OCI-LY1 (cell line): ENCODE results near the gene WAS.
"Not testable (repeated sequence)": the region's sequence is repeated elsewhere in the genome, so short reads cannot be mapped to it uniquely, and the experiment has no call there.

Experiments
- H2AFZ ChIP-seq: fragments of 200-600 bp; sonication (generic), shearing (Covaris generic); 2 replicates; pipeline ENCODE4 v1.6.0; 2014; ENCODE audit warnings: antibody characterized with exemption, mild to moderate bottlenecking, low read length
- H3F3A ChIP-seq: fragments of 200-600 bp; sonication (generic), shearing (Covaris generic); 2 replicates; pipeline ENCODE4 v1.6.0; 2014; ENCODE audit warnings: mild to moderate bottlenecking, antibody characterized with exemption, low read length, moderate library complexity; ENCODE audit not compliant: insufficient read depth
- H3K27ac ChIP-seq: fragments of 200-600 bp; sonication (generic); 2 replicates; pipeline ENCODE4 v1.5.1; 2014; ENCODE audit warnings: low read length, mixed run types, mild to moderate bottlenecking, low read depth; ENCODE audit not compliant: poor library complexity, severe bottlenecking
- H3K27me3 ChIP-seq: fragments of 200-600 bp; sonication (generic); 2 replicates; pipeline ENCODE4 v1.6.0; 2014; ENCODE audit warnings: antibody characterized with exemption, mild to moderate bottlenecking, low read length, moderate library complexity; ENCODE audit not compliant: insufficient read depth
- H3K36me3 ChIP-seq: fragments of 200-600 bp; sonication (generic); 2 replicates; pipeline ENCODE4 v1.6.1; 2014; ENCODE audit warnings: mild to moderate bottlenecking, antibody characterized with exemption, low read length, moderate library complexity, mixed read lengths; ENCODE audit not compliant: insufficient read depth
- H3K4me1 ChIP-seq: fragments of 200-600 bp; sonication (generic); 2 replicates; pipeline ENCODE4 v1.5.1; 2014; ENCODE audit warnings: mild to moderate bottlenecking, low read length, moderate library complexity; ENCODE audit not compliant: insufficient read depth, severe bottlenecking
- H3K4me2 ChIP-seq: fragments of 200-600 bp; sonication (generic), shearing (Covaris generic); 2 replicates; pipeline ENCODE4 v1.6.1; 2014; ENCODE audit warnings: low read length
- H3K4me3 ChIP-seq: fragments of 200-600 bp; sonication (generic); 2 replicates; pipeline ENCODE4 v1.5.1; 2014; ENCODE audit warnings: low read length, low read depth, mild to moderate bottlenecking, mixed read lengths; ENCODE audit not compliant: poor library complexity, severe bottlenecking
- H3K79me2 ChIP-seq: fragments of 200-600 bp; shearing (Covaris generic); 2 replicates; pipeline ENCODE4 v1.6.1; 2016; ENCODE audit warnings: mixed run types, low read length, mixed read lengths; ENCODE audit not compliant: insufficient read depth
- H3K9ac ChIP-seq: fragments of 200-600 bp; sonication (generic), shearing (Covaris generic); 2 replicates; pipeline ENCODE4 v1.6.1; 2014; ENCODE audit warnings: mild to moderate bottlenecking, low read length, mixed read lengths
- H3K9me2 ChIP-seq: fragments of 200-600 bp; sonication (generic), shearing (Covaris generic); 2 replicates; pipeline ENCODE4 v1.6.1; 2014; ENCODE audit warnings: low read depth, mild to moderate bottlenecking, low read length, mixed read lengths
- H3K9me3 ChIP-seq: fragments of 200-600 bp; shearing (Covaris generic); 2 replicates; pipeline ENCODE4 v1.6.1; 2014; ENCODE audit warnings: low read length, mixed read lengths
- H4K20me1 ChIP-seq: fragments of 200-600 bp; sonication (generic), shearing (Covaris generic); 2 replicates; pipeline ENCODE4 v1.6.0; 2016; ENCODE audit warnings: mild to moderate bottlenecking, low read length; ENCODE audit not compliant: insufficient read depth
- CTCF ChIP-seq: fragments of 200-600 bp; sonication (generic), shearing (Covaris generic); IDR thresholded peaks from 2 replicates; pipeline ENCODE4 v1.5.1; 2017; ENCODE audit warnings: mild to moderate bottlenecking, antibody characterized with exemption, low read length, moderate library complexity, mixed read lengths
- EZH2 ChIP-seq: fragments of 200-600 bp; sonication (generic), shearing (Covaris generic); IDR thresholded peaks from 2 replicates; pipeline ENCODE4 v1.8.0; 2017; ENCODE audit warnings: borderline replicate concordance, mixed run types, mild to moderate bottlenecking, antibody characterized with exemption, low read length, moderate library complexity, mixed read lengths

WAS gene

DNA sequence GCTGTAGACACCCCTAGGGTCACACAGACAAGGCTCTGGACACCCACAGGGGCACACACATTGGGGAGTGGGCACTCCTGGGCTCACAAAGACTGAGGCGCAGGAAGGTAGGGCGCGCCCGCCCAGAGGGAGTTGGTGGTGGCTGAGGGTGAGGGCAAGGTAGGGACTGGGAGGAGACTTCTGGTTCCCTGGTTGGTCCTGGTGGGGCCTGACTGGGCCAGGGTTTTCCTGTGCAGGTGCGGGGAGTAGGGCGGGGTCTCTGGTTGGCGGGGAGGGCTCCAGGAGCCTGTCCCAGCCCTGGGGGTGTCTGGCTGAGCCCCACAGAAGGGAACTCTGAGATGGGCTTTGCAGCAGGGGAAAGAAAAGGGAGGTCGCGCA is 6.7 kb upstream of the WAS start:
- Histone ChIP-seq H3K27ac (peak overlapping the region; percentile 86), H2AFZ (no peak overlapping the region), H3K9me2 (no peaks in the 10 kb centered on the region), H4K20me1 (no peaks in the 10 kb centered on the region), H3K4me3 (peak overlapping the region; percentile 99), H3K9ac (peak overlapping the region; percentile 99), H3K4me2 (peak overlapping the region; percentile 95), H3K36me3 (no peaks in the 10 kb centered on the region), H3K27me3 (no peaks in the 10 kb centered on the region), H3K4me1 (peaks cover 25% of the 10 kb centered on the region), H3K9me3 (no peaks in the 10 kb centered on the region), H3F3A (no peaks in the 10 kb centered on the region), H3K79me2 (no peaks in the 10 kb centered on the region)
- TF ChIP-seq CTCF (no peak), EZH2 (no peak)

DNA sequence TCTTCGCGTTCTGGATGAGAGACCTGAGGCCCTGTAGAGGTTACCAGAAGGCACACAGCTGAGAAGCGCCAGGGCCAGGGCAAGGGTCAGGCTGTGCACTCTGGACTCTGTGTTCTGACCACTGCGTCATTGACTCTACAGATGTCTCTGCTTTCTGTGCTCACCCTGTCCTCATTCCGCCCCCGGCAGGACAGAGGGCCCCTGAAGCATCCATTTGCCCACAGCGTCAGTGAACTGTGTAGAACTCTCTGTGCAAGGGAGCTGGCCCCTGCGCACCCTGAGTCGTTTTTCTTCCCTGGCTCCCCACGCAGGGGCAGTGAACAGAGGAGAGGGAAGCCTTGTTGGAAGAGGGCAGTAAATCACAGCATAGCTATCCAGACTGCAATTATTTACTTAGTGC is 6.1 kb upstream of the WAS start:
- peaks cover 25% of the 10 kb centered on the region for H3K4me1 ChIP-seq
- H2AFZ ChIP-seq: no peak overlapping the region
- H3K9ac ChIP-seq: peak overlapping the region; percentile 99
- peak overlapping the region; percentile 54 for H3K27ac ChIP-seq
- TF ChIP-seq EZH2 (no peak), CTCF (no peak)
- no peaks in the 10 kb centered on the region for H3K9me2 ChIP-seq
- no peaks in the 10 kb centered on the region for H3K27me3 ChIP-seq
- H4K20me1 ChIP-seq: no peaks in the 10 kb centered on the region
- peak overlapping the region; percentile 99 for H3K4me3 ChIP-seq
- no peaks in the 10 kb centered on the region for H3F3A ChIP-seq
- H3K9me3 ChIP-seq: no peaks in the 10 kb centered on the region
- H3K79me2 ChIP-seq: no peaks in the 10 kb centered on the region
- no peaks in the 10 kb centered on the region for H3K36me3 ChIP-seq
- peak overlapping the region; percentile 95 for H3K4me2 ChIP-seq

- not testable (repeated sequence) for H3K27me3 ChIP-seq, H2AFZ ChIP-seq
- peaks cover 44% of the 10 kb centered on the region for H3K4me1 ChIP-seq
These were observed 3.1 kb upstream of the WAS start for GRCh38 chrX:48680467-48680866.

GRCh38 chrX:48680925-48681324 is 2.7 kb upstream of the WAS start:
- H3K79me2 ChIP-seq, H3K27me3 ChIP-seq, H2AFZ ChIP-seq, H3K9me2 ChIP-seq, H3K4me2 ChIP-seq, H3K9ac ChIP-seq, H4K20me1 ChIP-seq, H3K27ac ChIP-seq, H3F3A ChIP-seq, H3K9me3 ChIP-seq, H3K4me3 ChIP-seq, H3K36me3 ChIP-seq: not testable (repeated sequence)
- H3K4me1 ChIP-seq: peaks cover 44% of the 10 kb centered on the region

More at GRCh38 chrX:48680467-48680866, 3.1 kb upstream of the WAS start:
- peak overlapping the region; percentile 28 for H3K27ac ChIP-seq
- H4K20me1 ChIP-seq, H3K9me2 ChIP-seq, H3K9ac ChIP-seq, H3K9me3 ChIP-seq, H3K4me3 ChIP-seq, H3K4me2 ChIP-seq, H3K79me2 ChIP-seq, H3K36me3 ChIP-seq, H3F3A ChIP-seq: not testable (repeated sequence)
